ENCODE data around the gene EHBP1.

Gene EHBP1

DNA sequence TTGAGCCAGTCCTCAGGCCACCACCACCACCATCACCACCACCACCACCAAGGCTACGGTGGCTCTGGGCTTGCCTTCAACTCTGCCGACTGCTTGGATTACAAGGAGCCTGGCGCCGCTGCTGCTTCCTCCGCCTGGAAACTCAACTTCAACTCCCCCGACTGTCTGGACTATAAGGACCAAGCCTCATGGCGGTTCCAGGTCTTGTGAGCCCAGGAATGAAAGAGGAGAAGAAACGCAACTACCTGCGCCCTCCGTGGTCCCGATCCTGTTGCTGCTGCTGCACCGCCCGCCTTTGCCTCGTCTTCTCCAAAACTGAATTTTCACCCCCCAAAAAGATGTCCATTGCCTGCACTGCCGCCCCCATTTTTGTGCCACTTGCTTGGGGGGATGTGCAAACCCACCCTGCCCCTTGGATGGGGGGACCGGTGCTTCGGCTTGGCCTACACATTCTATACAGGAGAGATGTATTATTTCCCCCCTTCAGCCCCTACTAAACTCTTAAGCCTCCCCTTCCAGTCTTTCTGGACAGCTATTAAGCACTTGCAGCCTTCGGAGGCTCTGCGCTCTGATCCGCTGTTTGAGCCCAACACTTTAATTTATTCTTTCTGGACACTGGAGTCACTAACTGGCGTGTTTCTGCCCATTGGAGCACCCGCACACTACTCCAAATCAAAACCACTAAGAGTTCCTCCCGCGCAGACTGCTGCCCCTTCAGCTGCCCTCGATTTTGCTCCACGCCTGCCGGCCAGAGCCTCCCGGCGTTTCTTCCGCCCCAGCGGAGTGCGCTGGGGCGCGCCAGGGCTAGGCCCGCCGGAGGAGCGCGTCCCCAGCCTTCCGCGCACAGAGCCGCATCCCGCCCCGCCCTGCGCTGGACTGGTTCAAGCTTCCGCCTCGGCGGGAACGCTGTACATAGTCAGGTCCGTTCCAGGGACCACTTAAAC is 350.9 kb downstream of the EHBP1 start:
- peak; percentile 63 for DNase-seq (ENCODE audit: low spot score)
- in situ Hi-C loops (cut with MboI; ENCODE audit: low sequenced_read_pairs, unreplicated experiment), result no loop called here
- TF ChIP-seq, protein P1, sequence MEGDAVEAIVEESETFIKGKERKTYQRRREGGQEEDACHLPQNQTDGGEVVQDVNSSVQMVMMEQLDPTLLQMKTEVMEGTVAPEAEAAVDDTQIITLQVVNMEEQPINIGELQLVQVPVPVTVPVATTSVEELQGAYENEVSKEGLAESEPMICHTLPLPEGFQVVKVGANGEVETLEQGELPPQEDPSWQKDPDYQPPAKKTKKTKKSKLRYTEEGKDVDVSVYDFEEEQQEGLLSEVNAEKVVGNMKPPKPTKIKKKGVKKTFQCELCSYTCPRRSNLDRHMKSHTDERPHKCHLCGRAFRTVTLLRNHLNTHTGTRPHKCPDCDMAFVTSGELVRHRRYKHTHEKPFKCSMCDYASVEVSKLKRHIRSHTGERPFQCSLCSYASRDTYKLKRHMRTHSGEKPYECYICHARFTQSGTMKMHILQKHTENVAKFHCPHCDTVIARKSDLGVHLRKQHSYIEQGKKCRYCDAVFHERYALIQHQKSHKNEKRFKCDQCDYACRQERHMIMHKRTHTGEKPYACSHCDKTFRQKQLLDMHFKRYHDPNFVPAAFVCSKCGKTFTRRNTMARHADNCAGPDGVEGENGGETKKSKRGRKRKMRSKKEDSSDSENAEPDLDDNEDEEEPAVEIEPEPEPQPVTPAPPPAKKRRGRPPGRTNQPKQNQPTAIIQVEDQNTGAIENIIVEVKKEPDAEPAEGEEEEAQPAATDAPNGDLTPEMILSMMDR (IDR thresholded peaks at IDR 0.05; ENCODE audit: borderline replicate concordance, control extremely low read depth, extremely low read depth, insufficient read depth, missing control alignments), result no peak

DNA sequence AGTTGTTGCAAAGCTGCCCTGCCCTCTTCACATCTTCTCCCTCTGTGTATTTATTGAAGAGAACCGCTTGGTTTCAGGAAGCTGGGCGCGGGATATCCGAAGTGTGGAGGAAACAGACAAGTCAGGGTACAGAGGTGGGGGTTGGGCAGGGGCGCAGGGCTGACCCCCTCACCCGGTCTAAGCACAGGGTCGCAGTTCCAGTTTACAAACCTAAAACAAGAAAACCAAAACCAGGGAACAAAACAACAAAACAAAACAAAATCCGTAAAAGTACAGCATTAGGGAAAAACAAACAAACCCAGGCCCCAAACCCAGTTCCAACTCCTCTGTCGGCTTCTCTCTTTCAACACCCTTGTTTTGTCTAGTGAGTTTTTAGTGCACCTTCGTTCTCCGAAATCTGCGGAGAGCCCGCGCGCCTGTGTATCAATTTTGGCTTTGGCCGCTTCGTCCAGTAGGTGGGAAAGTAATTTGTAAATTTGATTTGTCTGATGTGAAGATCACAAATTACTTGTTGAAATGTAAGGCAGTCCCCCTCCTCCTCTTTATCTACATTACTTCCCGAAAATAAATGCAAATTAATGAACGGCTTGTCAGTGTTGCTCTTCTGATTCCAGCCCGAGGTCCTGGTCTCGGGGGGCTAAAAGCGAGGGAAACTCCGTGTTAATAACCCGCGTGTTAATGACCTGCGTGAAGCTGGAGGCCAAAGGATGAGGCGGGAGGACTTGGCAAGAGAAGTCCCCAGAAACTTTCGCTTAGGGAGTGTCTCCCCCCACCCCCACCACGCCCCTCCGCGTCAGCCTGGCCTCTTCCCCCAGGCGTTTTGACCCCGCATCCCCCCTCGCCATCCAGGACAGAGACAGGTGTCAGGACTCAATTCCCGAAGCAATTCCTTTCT is 352.0 kb downstream of the EHBP1 start:
- TF ChIP-seq, protein P1 (IDR thresholded peaks at IDR 0.05; ENCODE audit: borderline replicate concordance, control extremely low read depth, extremely low read depth, insufficient read depth, missing control alignments), result no peak
- DNase-seq (ENCODE audit: low spot score), result no peak
- in situ Hi-C loops (cut with MboI; ENCODE audit: low sequenced_read_pairs, unreplicated experiment), result no loop called here

GRCh38 chr2:63058144-63058920 is 352.8 kb downstream of the EHBP1 start:
- TF ChIP-seq, protein P1 (IDR thresholded peaks at IDR 0.05; ENCODE audit: borderline replicate concordance, control extremely low read depth, extremely low read depth, insufficient read depth, missing control alignments), result no peak
- DNase-seq (ENCODE audit: low spot score), result peak; percentile 36
- in situ Hi-C loops (cut with MboI; ENCODE audit: low sequenced_read_pairs, unreplicated experiment), result no loop called here

- peak; percentile 29 for DNase-seq (ENCODE audit: low spot score)
- in situ Hi-C loops (cut with MboI; ENCODE audit: low sequenced_read_pairs, unreplicated experiment), result no loop called here
- TF ChIP-seq, protein P1 (IDR thresholded peaks at IDR 0.05; ENCODE audit: borderline replicate concordance, control extremely low read depth, extremely low read depth, insufficient read depth, missing control alignments), result no peak
Measured at GRCh38 chr2:63058921-63059792, 353.6 kb downstream of the EHBP1 start.

DNA sequence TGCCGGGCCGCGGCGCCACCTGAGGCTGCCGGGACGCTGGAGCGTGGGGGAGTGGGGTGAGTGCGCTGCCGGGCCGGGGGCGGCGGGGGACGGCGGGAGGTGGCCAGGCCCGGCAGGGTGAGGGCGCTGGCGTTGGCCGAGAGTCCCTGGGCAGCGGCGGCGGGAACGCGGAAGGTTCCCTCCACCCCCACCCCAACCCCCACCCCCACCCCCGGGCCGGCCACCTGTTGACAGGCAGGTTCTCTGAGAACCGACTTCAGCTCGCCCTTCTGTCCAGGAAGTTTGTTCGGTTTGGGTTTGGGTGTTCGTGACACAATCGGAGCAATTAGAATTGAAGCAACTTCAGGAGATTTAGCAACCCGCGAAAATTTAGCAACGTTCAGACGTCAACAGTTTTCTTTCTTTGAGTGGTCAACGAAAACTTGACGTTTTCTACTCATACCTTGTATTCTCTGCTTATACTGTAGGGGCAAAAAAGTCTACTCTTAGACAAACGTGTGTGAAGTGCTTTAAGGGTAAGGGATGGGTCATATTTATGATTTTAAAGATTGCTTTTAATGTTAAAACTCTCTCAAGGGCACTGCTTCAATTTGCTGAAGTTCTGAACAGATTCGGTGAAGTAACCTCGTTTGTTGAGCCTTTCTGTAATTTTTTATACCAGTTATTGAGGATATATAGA is 354.4 kb downstream of the EHBP1 start:
- no peak for DNase-seq (ENCODE audit: low spot score)
- in situ Hi-C loops (cut with MboI; ENCODE audit: low sequenced_read_pairs, unreplicated experiment), result no loop called here
- TF ChIP-seq, protein P1 (IDR thresholded peaks at IDR 0.05; ENCODE audit: borderline replicate concordance, control extremely low read depth, extremely low read depth, insufficient read depth, missing control alignments), result no peak

Data from GM13976 (cell line).